HEK293T (cell line): ENCODE data around the gene KIF5A.

ENCODE experiments used
- FOXK2 ChIP-seq: fragments of 450-650 bp; IDR thresholded peaks from 2 replicates; pipeline ENCODE4 v1.6.1; 2016; ENCODE audit warnings: mild to moderate bottlenecking
- L3MBTL2 ChIP-seq: fragments of 450-650 bp; conservative IDR thresholded peaks from 2 replicates; pipeline ENCODE4 v1.6.1; 2016; ENCODE audit warnings: mild to moderate bottlenecking
- SUZ12 ChIP-seq: fragments of 450-650 bp; IDR thresholded peaks from 2 replicates; pipeline ENCODE4 v1.6.1; 2016; ENCODE audit warnings: mild to moderate bottlenecking
- TF ChIP-seq, protein P1 (sequence below): fragments of 450-650 bp; IDR thresholded peaks from 2 replicates; pipeline ENCODE4 v1.6.1; 2016

DNA sequence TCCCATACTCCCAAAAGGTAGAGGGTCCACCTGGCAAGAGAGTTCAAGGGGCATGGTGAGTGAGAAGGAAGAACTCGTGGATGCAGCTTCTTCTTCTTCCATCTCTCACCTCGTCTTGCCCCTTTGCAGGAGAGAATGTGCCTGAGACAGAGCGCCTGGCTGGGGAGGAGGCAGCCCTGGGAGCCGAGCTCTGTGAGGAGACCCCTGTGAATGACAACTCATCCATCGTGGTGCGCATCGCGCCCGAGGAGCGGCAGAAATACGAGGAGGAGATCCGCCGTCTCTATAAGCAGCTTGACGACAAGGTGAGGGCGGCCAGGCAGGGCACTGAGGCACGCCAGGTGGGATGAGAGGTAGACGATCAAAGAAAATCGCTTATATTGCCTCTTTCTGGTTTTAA, 20.0 kb downstream of the KIF5A start:
- no peak for TF ChIP-seq SUZ12
- TF ChIP-seq, protein P1, sequence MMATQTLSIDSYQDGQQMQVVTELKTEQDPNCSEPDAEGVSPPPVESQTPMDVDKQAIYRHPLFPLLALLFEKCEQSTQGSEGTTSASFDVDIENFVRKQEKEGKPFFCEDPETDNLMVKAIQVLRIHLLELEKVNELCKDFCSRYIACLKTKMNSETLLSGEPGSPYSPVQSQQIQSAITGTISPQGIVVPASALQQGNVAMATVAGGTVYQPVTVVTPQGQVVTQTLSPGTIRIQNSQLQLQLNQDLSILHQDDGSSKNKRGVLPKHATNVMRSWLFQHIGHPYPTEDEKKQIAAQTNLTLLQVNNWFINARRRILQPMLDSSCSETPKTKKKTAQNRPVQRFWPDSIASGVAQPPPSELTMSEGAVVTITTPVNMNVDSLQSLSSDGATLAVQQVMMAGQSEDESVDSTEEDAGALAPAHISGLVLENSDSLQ = no peak
- no peak for TF ChIP-seq FOXK2
- no peak for TF ChIP-seq L3MBTL2
